HG02610 (cell line): ENCODE results near the gene SNX10.
A peak's percentile ranks its signal among the peaks of the same experiment; 100 is the strongest.

Experiments
- ATAC-seq: cut with Tn5 transposase; IDR thresholded peaks from one replicate; pipeline ENCODE4 v1.9.1; 2021; ENCODE audit warnings: mild to moderate bottlenecking, moderate library complexity; ENCODE audit not compliant: unreplicated experiment

Gene SNX10

DNA sequence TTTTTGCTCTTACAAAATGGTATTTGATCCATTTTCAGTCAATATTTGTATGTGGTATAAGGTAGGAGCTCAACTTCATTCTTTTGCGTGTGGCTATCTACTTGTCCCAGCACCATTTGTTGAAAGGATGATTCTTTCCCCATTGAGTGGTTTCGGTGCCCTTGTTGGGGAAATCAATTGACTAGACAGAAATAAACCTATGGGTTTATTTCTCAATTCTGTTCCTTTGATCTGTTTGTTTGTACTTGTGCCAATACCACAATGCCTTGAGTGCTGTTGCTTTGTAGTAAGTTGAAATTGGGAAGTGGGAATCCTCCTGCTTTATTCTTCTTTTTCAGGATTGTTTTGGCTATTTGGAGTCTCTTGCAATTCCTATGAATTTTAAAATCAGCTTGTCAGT, 41.0 kb downstream of the SNX10 start:
- ATAC-seq, result no peak

DNA sequence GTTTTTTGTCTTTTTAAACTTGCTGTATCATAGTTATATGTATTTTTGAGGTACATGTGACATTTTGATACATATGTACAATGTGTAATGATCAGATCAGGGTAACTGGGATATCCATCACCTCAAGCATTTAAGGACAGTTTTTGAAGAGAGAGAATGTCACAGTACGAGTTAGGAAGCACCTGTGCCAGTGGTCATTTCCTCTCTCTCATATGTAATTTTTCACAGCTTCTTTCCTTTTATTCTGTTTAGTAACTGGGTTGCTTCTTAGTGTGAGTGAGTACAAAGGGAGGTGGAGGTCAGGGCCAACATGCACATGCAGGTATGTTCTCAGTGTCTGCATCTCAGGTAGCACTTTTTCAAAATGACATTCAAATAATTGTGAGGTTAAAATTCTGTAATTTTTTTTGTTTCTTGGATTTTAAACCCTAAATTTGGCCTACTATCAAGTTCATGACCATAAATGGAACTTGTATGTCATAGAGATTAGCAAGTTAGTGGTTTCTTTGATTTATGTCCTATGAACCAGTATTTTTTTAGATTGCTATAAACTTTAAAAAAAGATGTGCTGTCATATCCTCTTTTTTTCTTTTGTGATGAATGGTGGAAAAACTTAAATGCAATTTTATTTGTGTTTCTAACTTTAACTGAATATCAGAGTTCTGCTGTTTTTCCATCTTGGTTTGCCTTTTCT, 42.7 kb downstream of the SNX10 start:
- ATAC-seq, result no peak

DNA sequence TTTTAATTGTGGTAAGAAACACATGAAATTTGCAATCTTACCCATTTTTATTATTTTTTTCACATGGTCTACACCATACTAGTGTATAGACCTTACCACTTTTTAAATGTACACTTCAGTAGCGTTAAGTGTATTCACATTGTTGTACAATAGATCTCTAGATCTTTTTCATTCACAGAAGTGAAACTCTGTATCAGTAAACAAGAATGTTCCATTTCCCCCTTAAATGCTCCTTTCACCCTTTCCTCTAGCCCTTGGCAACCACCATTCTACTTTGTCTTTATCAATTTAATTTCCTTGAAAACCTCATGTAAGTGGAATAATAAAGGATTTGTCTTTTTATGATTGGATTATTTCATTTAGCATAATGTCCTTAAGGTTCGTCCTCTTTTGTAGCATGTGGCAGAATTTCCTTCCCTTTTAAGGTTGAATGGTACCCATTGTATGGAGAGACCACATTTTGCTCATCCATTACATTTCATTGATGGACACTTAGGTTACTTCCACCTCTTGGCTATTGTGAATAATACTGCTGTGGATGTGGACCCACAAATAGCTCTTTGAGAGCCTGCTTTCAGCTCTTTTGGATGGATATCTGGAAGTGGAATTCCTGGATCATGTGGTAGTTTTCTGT, 45.7 kb downstream of the SNX10 start:
- no peak for ATAC-seq

DNA sequence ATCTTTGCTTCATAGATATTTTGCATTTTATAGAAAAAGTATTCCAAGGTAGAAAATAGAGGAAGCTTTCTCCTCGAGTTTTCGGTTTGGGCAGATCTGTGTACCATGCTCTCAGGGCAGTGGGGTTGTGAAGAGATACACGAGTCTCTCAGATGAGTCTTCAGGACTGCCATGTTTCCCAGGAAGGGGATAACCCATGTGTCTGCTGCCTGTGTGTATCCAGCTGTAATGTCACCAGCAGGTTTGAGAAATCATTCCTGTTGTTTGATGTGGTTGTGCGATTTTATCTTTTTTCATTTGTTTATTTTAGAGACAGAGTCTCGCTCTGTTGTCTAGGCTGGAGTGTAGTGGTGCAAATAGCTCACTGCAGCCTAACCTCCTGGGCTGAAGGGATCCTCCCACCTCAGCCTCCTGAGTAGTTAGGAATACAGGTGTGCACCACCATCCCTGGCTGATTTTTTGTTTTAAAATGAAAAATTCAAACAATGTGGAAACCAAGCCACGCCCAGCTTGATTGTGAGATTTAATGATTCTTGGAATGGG, 48.9 kb downstream of the SNX10 start:
- ATAC-seq, result no peak

DNA sequence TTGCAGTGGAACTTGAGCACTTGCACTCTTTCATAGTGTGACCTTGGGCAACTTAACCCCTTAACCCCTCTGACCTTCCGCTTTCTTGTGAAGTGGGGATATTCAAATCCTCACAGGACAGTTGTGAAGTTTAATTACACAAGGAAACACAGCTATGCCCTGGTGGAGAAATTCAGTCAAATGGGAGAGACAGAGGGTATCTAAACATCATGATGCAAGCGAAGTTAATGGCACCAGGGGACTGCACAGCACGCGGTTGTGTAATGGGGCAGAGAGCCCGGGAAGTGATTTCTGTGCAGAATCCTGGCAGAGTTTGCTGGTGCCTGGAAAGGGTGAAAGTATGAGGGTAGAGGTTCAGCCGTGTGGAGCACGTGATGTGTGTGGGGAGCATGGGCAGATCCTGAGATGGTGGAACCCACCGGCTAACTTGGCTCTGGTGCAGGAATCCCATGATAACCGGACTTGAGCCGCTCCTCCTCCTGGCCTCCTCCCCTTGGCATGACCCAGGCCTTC, 51.7 kb downstream of the SNX10 start:
- ATAC-seq, result no peak

DNA sequence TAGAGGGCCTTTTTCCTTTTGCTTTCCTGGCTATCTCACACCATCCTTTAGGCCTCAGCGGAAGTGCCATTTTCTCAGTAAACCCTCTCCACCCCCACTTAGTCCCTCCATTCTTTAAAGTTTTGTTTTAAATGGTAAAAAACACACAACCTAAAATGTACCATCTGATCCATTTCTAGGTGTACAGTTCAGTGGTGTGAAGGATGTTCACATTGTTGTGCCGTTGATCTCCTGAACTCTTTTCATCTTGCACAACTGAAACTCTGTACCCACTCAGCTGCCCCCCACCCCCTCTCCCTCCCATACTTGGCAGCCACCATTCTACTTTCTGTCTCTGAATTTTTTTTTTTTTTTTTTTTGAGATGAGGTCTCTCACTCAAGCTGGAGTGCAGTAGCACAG, 52.2 kb downstream of the SNX10 start:
- no peak for ATAC-seq

DNA sequence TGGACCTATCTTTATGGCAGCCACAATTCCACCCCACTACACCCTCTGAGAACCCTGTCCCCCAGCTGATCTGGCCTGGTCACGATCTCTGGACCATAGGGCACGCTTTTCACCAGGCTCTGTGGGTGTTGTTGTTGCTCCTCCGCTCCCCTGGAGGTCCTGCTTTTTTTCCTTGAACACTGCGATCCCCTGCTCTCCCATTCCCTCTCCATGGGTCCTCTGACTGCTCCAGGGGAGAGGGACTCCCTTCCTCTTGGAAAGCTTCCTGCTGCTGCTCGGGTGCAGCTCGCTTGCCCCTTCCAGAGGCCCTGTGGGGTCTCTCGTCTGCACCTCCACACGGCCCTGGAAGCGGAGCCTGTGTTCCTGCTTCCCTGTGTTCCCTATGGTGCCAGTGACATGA, 53.5 kb downstream of the SNX10 start:
- no peak for ATAC-seq

DNA sequence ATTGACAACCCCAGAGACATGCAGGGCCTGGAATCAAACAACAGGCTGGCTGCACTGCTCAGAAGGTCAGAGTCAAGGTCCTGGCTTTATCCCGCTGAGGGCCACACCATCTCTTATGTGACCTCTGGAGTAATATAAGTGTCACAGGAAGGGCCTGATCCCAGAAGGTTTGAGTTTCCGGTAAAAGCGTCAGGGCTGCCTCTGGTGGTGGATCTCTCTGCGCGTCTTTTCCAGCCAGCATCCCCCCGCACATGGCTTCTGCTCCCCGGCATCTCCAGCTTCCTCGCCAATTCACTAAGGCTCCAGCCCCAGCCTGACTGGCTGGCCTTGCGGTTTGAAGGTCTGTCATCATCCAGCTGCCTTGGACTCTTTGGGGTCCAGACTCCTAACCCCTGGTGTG, 54.2 kb downstream of the SNX10 start:
- ATAC-seq, result no peak

DNA sequence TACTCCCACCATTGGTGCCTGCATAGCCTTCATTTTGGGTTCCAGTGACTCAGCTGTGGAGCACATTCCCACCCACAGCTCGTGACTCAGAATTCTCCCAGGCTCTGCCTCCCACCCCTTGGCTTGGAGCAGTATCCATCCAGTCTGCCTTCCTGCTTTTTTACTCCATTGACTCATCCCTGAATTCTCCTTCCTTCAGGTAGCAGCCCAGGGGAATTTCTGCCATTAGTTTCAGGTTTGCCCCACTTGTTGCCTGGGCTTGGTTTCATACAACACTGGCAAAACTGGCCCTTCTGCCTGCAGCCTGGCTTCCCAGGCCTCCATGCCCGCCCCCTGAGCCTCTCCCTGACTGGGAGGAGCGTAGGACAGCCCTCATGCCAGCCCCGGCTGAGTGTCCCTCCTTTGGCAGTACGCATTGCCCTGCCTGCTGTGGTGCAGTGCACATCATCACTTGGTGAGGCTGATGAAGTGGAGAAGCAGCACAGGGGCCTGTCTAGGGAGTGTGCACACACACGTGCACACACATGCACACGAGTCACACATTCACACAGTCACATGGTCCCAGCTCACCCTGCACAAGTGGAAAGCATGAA, 55.0 kb downstream of the SNX10 start:
- ATAC-seq, result no peak

DNA sequence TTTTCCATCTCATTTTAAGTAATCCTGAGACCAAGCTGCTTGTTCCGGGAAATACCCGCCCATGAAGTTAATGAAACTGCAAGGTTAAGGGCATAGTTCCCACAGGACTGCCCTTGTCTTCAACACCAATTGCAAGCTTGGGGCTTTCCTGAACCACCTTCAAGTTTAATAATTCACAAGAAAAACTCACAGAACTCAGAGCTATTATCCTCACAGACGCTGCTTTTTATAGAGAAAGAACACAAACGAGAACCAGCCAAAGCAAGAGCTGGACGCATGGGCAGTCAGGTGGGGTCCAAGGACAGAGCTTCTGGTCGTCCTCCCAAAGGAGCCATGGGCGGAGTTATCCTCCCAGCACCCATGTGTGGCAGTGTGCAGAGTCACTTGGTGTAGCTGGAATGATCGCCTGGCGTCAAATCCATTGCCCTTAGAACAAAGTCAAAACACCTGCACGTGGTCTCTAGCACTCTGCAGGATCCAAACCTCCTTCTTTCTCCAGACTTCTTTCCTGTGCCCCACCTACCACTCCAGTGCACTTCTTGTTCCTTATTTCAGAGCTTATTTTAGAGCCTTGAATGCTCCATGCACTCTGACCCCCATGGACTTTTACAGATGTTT, 56.7 kb downstream of the SNX10 start:
- ATAC-seq, result no peak

DNA sequence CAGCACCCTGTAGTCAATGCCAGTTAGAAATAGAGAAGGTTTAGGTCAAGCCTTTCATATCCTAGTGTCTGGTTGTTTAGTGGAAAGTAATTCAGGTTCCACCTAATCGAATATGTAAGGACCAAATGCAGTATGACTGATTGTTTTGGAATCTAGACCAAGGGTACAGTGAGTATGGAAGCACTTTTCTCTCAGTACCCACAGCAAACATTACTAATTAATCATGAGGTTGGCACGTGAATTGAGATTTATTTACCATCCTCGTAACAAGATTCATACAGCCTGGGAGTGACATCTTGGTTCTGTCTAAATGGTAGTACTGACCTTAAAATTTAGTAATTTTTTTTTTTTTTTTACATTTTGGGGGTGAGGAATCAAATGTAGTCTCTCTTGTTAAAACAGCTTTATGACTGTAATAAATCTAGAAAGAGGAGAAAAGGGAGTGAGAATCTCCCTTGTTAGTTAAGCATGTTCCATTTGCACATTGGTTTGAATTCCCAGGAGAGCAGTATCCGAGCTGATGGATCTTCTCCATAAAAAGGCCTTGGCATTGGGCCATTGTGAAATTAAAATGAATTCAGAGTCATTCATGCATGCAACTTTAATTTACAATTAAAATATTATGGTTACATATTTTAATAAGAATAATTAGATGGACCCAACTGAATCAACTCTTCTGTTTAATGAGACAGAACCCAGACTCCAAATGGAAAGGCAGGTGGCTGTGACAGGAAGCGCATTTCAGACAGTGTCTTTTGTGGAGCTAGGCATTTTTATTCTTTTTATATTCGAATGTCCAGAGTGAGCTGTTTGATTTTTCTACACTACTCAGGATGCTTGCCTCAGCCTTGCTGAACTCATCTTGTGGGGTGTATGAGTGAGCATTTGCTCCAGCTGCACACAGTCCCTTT, 57.6 kb downstream of the SNX10 start:
- ATAC-seq, result no peak

DNA sequence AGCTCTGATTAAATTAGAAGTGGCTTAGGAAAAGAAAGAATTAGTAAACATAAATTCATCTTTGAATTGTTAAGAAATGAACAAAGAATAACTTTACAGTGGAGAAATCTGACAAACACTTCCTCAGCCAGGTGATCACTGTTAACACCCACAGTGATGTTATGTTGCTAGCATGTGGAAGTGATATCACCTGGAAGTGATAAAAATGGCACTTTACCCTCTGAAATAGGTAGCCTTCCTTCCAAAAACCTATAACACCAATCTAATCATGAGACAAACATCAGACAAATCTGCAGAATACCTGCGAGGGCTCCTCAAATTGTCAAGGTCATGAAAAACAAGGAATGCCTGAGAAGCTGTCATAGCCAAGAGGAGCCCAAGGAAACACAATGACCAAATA, 59.5 kb downstream of the SNX10 start:
- ATAC-seq, result no peak

DNA sequence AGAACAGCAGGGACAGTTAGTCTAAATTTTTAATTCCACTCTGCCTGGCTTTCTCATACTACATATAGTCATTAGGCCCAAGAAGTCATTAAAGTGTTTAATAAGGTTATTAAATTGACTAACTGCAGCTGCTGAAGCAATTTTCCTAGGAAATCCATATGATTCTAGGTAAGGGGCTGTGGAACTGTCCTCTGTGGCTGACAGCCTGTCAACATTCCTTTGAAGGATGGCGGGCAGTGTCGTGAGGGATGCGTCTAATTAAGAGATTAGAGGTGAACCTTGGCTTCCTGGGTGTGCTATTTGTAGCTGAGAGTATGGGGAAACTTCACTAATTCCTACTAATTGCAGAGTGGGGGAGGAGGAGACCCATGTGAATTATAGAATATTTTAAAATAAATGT, 64.6 kb downstream of the SNX10 start:
- ATAC-seq, result no peak

DNA sequence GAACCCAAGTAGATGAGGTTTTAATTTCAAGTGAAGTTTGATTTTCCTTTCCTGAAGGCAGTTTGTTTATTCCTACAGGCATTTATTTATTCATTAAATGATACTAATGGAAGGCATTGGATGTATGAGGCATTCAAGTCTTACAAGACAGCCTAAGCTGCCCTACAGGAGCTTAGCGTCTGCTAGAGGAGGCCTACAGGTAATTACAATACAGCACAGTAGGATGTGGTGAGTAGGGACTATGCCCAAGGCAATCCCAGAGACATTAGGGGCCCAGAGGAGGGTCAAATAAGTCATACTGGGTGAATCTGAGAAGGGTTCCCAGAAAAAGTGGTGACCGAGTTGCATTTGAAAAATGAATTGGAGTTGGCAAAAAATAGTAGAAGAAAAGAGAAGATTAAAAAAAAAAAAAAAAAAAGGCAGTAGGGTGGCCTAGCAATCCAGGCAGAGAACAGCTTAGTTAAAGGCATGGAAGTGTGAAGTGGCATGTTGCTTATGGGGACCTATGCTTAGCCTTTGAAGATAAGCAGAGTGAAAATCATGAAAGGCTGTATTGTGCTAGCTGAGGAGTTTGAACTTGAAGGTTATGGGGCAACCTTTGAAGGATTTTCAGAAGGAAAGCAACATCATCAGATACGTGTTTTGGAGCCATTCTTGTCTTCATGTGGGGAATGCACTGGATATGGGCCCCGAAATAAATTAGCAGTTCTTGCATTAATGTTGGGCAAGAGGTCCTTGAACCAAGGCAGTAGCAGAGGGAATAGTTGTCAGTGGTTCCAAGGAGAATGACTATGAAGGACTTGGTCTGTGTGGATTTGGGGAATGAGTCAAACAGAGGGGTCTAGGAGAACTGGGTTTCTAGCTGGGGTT, 65.5 kb downstream of the SNX10 start:
- no peak for ATAC-seq

DNA sequence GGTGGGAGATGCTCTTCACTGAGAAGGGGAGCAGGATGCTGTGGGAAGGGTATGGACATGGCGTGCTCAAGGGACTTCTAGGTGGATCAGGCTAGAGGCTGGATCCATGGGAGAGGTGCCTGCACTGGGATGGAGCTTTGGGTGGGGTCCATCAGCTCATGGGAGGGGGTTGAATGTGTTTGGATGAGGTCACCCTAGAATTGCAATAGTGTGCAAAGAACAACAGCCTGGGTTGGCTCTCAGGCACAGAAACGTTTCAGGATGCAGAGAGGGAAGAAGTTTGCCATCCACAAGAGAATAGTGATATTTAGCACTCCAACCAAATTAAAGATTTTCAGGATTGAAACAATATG, 66.1 kb downstream of the SNX10 start:
- ATAC-seq, result no peak

DNA sequence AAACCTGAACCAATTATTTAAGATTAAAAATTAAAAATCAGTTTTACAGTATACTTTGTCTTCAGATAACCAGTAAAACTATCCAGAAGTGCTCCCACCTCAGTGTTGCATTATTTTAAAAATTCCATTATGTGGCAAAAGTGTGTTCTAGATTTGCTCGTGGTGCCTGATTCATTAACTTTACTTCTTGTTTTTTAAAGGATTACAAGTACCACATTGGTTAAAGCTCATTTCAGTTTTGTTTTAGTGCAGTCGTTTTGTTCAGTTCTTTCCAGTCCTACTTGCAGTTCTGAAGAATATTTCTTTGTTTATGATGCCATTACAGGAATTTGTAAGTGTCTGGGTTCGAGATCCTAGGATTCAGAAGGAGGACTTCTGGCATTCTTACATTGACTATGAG, 69.0 kb downstream of the SNX10 start:
- no peak for ATAC-seq

DNA sequence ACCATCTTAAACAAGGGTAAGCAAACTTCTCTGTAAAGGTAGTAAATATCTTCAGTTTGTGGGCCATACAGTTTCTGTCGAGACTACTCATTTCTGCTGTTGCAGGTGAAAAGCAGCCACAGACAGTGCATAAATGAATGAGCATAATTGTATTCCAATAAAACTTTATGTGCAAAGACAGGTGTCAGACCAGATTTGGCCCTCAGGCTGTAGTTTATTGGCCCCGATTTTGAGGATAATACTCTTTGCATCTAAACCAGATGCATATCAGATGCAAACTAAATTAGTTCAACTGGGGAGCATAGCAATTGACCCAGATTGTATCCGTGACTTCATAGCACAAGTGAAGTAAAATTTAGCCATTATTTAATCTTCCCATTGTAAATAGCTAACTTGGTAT, 70.0 kb downstream of the SNX10 start:
- no peak for ATAC-seq

DNA sequence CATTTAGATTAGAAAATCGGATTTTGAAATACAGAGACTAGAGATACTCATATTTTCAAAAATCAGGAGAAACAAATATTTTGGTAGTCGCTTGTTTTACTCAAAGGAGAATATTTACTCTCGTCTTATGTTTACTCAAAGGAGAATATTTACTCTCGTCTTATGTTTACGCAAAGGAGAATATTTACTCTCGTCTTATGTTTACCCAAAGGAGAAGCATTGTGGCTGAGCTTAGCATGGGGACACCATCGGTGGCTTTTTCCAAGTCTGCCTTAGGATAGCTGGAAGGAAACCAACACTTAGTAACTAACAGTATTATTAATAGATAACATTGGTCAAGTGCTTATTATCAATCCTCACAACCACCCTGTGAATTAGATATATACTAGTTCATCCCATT, 71.8 kb downstream of the SNX10 start:
- ATAC-seq, result no peak

DNA sequence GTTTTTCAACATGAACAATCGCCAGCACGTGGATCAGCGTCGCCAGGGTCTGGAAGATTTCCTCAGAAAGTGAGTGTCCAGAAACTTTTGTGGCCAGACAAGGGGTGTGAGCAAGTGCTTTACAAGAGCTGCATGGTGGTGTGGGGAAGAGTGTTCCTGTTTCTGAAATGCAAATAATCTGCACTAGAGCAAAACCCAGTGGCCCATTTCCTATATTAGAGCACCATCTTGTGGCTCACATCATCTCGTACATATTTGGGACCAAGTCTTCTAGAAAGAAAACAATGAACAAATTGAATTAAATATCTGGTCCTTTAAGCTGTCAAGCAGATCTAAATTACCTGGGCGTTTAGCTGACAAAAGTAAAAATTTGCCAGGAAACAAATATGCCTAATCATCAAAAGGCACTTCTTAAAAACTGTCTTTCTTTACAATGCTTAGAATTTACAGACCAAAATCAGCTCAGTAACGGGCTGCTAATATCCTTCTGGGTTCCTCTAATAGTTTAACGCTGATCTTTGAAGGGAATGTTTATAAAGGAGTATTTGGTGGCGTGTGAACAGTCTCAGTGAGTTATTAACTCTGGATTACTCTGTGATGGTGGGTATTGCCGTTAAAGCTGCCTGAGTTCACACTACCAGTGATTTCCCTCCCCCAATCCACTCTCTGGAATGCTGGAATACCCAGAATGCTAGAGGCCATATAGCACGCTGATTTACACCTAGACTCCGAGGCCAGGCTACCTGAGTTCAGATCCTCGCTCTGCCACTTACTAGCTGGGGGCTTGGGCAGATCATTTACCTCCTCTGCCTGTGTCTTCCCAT, 73.6 kb downstream of the SNX10 start:
- peak; percentile 78 for ATAC-seq
